Measurements from ENCODE around the gene MAP3K13.
A peak's percentile ranks its signal among the peaks of the same experiment; 100 is the strongest.
"Not testable (repeated sequence)": the region's sequence is repeated elsewhere in the genome, so short reads cannot be mapped to it uniquely, and the experiment has no call there.

Gene MAP3K13

GRCh38 chr3:185457376-185457775 lies 94.4 kb downstream of the MAP3K13 start:
- DNase-seq, result no peak

DNA sequence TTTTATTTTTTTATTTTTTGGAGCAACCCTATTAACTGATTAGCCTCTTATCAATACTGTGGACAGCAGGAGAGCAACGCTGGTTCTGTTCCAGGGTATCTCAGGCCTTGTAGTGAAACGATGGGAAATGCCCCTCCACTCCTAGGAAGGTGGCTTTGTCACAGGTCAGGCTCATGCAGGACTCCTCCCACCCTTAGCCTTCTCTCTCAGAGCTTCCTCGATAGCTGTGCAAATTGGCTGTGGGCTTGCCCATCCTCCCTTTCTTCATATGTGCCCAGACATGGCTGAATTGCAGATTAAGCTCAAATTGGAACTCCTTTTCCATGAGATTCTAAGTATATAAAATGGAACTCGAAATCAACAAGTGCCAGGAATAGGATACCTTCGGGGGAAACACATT lies 97.4 kb downstream of the MAP3K13 start:
- DNase-seq, result no peak

DNA sequence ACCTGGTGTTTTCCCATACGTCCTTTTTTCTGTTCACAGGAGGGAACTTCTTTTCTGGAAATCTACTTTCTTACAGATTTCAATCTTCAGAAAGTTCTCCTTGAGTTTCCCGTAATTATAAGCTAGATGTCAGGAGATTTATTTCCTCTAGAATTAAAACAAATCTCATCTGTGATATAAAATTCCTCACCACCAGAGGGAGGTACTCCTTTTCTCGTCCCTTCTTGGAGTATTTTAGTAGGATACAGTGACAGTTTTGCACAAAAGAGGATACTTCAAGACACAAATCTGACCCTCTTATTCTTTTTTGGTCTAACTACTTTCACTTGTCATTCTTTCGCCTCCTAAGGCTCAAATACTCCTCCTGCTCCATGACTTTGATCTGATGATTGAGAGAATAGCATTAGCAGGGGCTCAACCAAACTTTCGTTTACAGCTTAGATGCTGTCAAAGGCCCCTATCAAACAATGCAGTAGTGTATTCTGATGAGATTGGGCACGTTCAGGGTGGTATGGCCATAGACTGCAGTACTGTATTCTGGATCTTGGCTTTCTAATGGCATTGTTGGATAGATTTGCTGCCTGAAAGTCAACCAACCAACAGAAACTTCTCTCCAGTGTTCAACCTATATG lies 97.9 kb downstream of the MAP3K13 start:
- no peak for DNase-seq

- DNase-seq, result no peak
Measured at GRCh38 chr3:185465471-185465870, 102.5 kb downstream of the MAP3K13 start.

GRCh38 chr3:185466123-185466522 lies 103.2 kb downstream of the MAP3K13 start:
- not testable (repeated sequence) for DNase-seq

GRCh38 chr3:185469542-185469941 lies 106.6 kb downstream of the MAP3K13 start:
- DNase-seq, result no peak

GRCh38 chr3:185470323-185470722 lies 107.4 kb downstream of the MAP3K13 start:
- no peak for DNase-seq

GRCh38 chr3:185473290-185473815 lies 110.4 kb downstream of the MAP3K13 start:
- DNase-seq, result no peak

DNA sequence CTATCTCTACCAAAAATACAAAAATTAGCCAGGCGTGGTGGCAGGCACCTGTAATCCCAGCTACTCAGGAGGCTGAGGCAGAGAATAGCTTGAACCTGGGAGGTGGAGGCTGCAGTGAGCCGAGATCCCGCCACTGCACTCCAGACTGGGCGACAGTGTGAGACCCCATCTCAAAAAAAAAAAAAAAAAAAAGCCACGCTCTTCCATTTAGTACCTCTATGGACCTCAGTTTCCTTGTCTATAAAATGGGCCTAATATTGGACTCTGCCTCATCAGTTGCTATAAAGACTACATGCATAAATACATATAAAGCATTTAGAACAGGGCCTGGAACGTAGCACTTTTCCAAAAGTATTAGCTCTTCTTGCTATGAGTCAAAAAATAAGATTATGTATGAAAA lies 112.0 kb downstream of the MAP3K13 start:
- DNase-seq, result not testable (repeated sequence)

GRCh38 chr3:185477316-185477715 lies 114.4 kb downstream of the MAP3K13 start:
- DNase-seq, result no peak

GRCh38 chr3:185479373-185479945 lies 116.5 kb downstream of the MAP3K13 start:
- DNase-seq, result no peak

GRCh38 chr3:185484296-185484695 lies 121.4 kb downstream of the MAP3K13 start:
- no peak for DNase-seq

- no peak for DNase-seq
Measured at GRCh38 chr3:185486394-185486793, 123.5 kb downstream of the MAP3K13 start.

- no peak for DNase-seq
Measured at GRCh38 chr3:185488465-185488864, 125.5 kb downstream of the MAP3K13 start.

DNA sequence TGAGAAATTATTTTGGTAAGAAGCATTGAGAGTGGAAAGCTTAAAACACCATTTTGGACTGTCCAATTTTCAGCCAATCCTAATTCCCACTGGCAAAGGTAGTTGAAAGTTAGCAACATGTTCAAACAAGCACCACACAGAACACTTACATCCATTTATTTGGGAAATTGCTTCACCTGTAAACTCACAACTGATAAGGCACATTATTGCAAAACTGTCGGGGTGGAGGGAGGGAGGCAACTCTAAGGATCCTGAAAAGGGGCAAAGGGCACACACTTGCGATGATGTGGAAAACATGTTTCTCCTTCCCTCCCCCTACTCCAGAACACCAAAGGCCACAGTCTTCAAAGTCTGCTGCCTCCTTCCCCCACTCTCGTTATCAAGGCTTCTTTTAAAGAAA lies 126.5 kb downstream of the MAP3K13 start:
- DNase-seq, result no peak

DNA sequence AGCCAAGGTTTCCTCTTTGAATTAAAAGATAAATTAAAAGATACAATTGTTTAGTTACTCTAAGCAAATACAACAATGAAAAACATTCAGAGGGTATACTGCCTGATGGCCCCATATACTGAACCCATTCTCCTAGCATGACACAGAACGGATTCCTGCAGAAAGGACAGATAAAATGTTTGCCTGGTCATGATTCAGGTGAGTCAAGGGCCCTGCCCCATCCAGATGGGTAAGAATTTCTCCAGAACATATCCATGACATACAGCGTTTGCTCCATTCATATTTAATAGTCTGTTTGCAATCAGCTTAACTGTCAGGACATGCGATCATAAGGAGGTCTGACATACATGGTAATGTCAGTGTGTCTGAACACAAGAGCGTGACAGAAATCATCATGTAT lies 127.3 kb downstream of the MAP3K13 start:
- no peak for DNase-seq

DNA sequence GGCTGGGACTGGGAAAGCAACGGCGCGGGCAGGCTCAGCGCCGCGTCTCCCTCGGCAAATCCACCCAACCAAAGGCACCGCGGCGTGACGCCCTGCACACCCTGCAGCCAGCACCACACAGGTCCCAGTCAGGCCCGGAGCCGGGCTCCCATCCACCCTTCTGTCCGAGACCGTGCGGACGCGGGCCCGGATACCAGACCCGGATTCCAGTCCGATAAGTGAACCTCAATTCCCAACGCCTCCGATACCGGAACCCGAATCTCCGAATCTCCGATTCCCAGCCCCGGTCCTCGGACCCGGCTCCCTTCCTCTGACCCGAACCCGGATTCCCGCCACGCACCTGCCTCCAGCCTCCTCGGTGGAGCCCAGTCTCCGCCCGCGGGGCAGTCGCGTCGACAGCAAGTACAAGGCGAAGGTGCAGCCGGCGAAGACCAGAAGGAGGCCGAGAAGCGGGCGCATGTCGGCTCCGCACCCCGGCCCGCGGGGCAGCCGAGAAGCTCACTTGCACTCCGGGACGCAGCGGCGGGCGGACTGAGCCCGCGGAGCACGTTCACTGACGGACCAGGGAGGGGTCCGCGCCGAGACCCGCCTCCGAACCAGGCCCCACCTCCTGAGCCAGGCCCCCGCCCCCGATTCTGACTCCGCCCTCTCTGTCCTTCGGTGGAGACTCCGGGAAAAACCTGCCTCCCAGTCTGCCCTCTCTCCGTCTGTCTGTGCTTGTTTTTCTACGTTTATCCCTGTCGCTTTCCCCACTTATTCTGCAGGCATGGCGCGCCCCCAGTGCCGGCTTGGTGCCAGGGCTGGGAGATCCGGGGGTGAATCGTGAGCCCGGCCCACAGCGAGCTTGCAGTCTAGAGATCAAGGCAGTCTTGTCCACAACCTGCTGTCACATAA lies 135.8 kb downstream of the MAP3K13 start, which contains the start of gene TMEM41A:
TSS of gene TMEM41A (minus strand) at position 533 of the 894 bp plus-strand sequence. CDS start at position 459, 74 bp downstream.
- peak; percentile 94 for DNase-seq

GRCh38 chr3:185502987-185503386 lies 140.1 kb downstream of the MAP3K13 start:
- no peak for DNase-seq

DNA sequence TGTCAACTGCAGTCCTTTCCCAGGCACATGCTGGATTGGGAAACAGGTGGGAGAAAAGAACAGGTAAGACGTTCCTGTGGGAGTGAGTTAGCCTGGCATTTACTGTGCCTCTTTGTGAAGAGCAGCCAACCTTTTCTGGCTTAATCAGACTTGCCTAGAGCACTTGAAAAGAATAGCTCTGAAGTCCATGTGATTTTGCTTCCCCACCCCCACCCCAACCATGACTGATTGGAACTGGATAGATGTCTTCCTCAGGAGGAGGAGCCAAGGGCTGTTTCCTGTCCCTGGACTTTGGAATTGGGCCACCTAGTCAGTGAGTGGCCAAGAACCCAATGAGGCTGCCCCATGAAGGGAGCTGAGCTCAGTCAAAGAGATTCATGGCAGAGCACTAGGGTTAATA lies 140.6 kb downstream of the MAP3K13 start:
- DNase-seq, result no peak

DNA sequence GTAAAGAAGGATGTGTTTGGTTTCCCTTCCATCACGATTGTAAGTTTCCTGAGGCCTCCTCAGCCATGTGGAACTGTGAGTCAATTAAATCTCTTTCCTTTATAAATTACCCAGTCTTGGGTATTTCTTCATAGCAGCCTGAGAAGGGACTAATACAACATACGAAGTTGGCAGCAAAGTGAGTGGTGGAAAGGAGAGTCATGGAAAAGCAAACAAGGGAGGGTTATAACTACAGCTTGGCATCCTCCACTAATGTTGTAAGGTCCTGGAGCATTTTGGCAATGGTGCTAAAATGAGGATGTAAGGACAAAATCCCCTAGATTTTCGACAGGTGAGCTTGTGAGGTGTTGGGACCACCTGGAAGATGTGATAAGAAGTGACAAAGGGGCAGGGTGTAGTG lies 141.7 kb downstream of the MAP3K13 start:
- DNase-seq, result no peak

DNA sequence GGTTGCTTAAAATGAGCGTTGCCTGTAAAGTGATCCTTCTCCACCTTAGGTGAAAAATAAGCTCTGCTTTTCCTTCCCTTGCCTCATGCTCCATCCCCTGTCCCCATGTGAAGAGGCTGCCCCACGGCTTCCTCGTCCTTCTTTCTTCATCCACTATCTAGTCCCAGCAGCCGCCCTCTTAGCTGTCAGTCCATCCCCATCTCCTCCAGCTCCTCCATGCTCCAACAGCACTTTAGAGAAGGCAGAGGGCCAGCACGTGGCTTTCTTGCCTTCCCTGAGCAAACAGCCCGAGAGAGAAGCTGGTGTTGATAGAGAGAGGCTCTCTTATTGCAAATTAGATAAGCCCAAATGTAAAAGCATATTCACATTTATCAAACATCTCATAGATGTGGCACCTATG lies 144.9 kb downstream of the MAP3K13 start:
- DNase-seq, result no peak

GRCh38 chr3:185508335-185508991 lies 145.5 kb downstream of the MAP3K13 start:
- no peak for DNase-seq

- DNase-seq, result no peak
Measured at GRCh38 chr3:185511711-185512110, 148.8 kb downstream of the MAP3K13 start.

Measured in activated CD4-positive, alpha-beta T cell treated with anti-CD3 and anti-CD28 coated beads, Interleukin-2, amount 50 U/mL, for 16 hours (primary cell).